Skin epidermis (tissue), 12 donors: Measurements from ENCODE around the gene PPP1R2B.
"Not testable (repeated sequence)": the region's sequence is repeated elsewhere in the genome, so short reads cannot be mapped to it uniquely, and the experiment has no call there.

Source experiments
- H3K27ac ChIP-seq, 21 experiments: fragments of 200-600 bp; sonication (generic) in 11 of 21; one replicate each; pipeline ENCODE4 v1.5.0; 2020; ENCODE audit warnings: mild to moderate bottlenecking in 3 of 21, inconsistent platforms in 2 of 21, moderate library complexity in 2 of 21
- H3K4me3 ChIP-seq, 7 experiments: fragments of 200-600 bp; sonication (generic) in 2 of 7; one replicate each; pipeline ENCODE4 v1.5.0; 2020; ENCODE audit warnings: inconsistent platforms in 2 of 7, mild to moderate bottlenecking in 2 of 7, moderate library complexity in 1 of 7

Gene PPP1R2B

DNA sequence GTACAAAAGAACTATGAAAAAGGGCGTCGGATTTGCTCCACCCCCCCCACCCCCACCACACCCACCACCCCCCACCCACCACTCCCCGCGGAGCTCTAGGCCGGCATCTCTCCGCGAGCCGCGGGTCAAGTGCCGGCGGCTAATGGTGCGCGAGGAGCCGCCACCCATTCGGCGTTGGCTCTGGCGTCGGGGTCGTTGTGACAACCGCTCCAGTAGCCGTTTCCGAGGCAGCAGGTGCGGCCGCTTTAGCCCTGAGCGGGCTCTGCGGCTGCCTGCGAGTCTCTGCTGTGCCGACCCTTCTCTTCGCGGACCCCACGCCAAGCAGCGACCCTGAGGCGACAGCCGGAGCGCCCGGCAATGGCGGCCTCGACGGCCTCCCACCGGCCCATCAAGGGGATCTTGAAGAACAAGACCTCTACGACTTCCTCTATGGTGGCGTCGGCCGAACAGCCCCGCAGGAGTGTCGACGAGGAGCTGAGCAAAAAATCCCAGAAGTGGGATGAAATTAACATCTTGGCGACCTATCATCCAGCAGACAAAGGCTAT, at the start of gene PPP1R2B:
Gene PPP1R2B, plus strand, starts transcription at position 90 of the 546 bp plus-strand sequence. Its CDS starts 268 bp downstream, at position 358.
- no peak within 1 kb of the TSS for H3K27ac ChIP-seq
- no peak within 1 kb of the TSS for H3K4me3 ChIP-seq

DNA sequence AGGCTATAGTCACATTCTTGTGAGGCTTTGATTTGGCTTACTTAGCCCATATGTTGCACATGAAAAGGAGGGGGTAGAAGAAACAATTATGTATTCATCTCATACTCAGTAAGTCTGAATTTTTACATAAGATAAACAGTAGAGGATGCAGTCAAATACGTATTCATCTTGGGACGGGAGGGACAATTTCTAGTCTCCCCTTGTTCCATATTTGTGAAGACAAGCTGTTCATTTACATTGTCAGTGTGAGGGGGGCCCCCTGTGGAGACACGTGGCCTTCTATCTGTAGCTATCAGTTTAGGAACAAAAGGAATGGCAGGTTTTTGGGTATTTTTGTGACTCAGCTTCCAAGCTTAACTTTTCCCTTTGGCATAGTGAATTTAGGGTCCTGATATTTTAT, 49.2 kb upstream of the PPP1R2B start:
- H3K4me3 ChIP-seq: no peak overlapping the region
- no peak overlapping the region for H3K27ac ChIP-seq

GRCh38 chr5:156802501-156802900, 47.6 kb upstream of the PPP1R2B start:
- no peak overlapping the region for H3K27ac ChIP-seq
- H3K4me3 ChIP-seq: no peak overlapping the region

GRCh38 chr5:156803404-156803803, 46.7 kb upstream of the PPP1R2B start:
- no peak overlapping the region for H3K27ac ChIP-seq

DNA sequence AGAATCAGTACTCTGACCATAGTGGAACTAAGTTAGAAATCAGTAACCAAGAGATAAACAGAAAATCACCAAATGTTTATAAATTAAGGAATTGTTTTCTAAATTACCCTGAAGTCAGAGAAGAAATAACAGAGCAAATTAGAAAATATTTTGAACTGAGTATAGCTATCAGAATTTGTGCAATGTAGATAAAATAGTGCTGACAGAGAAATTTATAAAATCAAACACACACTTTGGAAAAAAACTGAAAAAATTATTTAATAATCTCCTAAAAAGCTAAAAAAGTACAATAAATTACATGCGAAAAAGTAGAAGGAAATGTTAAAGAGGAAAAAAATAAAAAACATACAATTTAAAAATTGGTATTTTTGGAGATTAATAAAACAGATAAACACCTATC, 37.1 kb upstream of the PPP1R2B start:
- no peak overlapping the region for H3K4me3 ChIP-seq
- H3K27ac ChIP-seq: no peak overlapping the region

More at GRCh38 chr5:156803404-156803803, 46.7 kb upstream of the PPP1R2B start:
- H3K4me3 ChIP-seq: no peak overlapping the region

- no peak overlapping the region for H3K4me3 ChIP-seq
Measured at GRCh38 chr5:156815988-156816599, 34.0 kb upstream of the PPP1R2B start.

DNA sequence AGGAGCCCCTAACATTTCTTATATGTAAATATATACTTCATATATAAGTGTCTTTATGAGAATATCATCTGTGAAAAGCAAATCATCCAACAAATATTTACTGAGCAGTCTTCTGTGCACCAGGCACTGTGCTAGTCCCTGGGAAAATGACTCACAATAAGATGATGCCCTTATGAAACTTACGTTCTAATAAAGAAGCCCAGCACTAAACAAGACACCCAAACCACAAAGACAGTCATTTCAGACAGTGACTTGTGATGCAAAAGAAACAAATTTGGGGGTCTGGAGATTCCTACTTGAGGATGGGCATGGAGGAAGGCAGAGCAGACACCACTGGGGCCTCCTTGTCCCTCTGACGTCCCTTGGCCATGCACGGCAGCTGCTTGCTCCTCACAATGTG, 30.6 kb upstream of the PPP1R2B start:
- Histone ChIP-seq H3K27ac (no peak overlapping the region), H3K4me3 (no peak overlapping the region)

More at GRCh38 chr5:156815988-156816599, 34.0 kb upstream of the PPP1R2B start:
- no peak overlapping the region for H3K27ac ChIP-seq

DNA sequence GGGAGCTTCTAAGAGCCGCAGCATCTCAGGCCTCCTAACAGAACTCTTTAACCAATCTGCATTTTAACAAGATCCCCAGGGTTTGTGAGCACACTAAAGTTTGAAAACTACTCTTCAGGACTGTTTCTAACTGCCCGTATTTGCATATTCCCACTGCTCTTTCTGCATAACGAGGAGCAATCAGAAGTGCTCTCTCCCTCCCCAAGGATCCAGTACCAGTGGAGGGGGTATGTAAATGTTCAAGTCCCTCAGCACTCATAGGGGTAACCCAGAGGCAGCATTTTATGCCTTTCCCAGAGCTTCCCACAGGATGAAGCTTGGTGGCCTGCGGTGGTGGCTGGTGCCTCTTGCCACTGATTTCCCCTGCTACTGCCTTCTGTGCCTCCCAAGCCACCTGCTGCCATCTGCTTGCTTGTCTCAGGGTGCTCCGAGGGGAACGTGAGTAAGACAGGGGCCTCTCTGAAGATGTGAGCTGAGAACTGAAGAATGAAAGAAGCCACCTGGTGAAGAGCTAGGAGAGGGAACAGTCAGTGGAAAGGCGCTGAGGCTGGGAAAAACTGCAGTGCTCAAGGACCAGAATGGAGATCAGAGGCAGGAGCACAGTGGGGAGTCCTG, 30.0 kb upstream of the PPP1R2B start:
- no peak overlapping the region for H3K4me3 ChIP-seq

DNA sequence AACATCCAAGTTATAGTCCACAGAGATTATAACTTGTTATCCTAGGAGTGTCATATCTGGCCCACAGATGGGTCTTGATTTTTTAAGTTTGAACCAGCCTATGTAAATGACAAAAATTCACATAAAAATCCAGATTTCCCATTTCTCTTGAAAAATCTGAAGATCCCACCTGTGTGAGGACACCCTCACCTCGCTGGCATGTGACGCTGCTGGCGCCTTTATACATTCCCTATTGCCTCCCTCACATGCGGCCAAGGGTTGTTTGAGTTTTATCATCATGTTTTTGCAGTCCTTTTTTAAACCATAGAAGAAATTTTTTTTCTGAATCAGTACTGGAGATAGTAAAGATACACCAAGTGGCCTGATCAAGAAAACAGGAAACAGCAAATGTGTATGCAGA, 25.9 kb upstream of the PPP1R2B start:
- H3K27ac ChIP-seq: no peak overlapping the region
- no peak overlapping the region for H3K4me3 ChIP-seq

More for the DNA sequence above, 30.0 kb upstream of the PPP1R2B start:
- H3K27ac ChIP-seq: no peak overlapping the region

DNA sequence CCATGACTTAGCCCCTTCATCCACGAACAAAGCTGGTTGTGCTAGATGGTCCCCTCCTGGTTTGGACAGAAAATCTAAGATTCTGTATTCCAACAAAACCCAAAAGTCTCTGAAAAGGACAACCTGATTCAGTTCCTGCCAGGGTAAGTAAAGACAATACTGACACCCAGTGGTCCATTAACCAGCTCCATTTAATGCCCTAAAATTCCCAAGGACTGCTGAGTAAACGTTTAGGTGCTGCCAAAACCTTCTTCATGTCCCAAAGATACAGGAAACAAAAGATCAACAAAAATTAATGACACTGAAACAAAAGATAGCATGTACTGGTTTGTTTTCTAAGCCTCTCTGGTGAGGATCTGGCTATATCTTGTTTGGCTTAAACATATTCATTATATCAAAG, 25.3 kb upstream of the PPP1R2B start:
- H3K4me3 ChIP-seq: no peak overlapping the region
- H3K27ac ChIP-seq: no peak overlapping the region

- Histone ChIP-seq H3K27ac (no peak overlapping the region), H3K4me3 (no peak overlapping the region)
Measured at GRCh38 chr5:156825688-156826087, 24.4 kb upstream of the PPP1R2B start.

DNA sequence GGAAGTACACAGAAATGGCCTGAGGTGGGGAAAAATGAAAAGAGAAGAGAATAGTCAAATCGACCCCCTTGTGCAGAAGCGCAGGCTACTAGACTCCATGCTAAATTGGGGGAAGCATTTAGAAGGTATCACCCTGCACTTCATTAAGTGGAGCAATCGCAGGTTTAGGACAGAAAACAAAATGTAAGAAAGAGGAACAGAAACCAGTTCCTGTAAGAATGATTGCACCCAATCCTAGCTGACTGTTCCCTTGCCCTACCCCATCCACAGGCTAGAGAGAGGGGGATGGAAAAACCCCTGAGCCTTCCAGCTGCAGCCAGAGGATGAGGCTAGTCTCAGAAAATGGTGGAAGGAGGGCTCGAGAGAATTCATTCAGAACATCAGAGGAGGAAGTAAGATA, 23.9 kb upstream of the PPP1R2B start:
- no peak overlapping the region for H3K4me3 ChIP-seq
- H3K27ac ChIP-seq: no peak overlapping the region

DNA sequence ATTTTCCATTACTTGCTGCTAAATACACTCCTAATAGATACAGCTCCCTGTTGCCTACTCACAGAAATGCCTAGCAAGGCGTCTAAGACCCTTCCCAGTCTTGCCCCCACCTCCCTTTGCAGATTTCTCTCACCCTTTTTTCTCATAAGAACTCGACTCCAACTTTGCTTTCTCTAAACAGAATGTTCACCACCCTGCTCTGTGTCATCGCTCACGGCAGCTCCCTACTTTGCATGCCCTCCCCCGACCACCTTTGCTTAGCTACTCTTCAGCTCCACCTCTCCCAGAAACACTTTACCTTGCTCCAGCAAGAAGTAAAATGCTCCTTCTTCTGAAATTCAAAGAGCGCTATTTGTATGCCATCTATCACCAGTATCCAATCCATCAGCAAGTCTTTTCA, 15.2 kb upstream of the PPP1R2B start:
- Histone ChIP-seq H3K4me3 (no peak overlapping the region), H3K27ac (no peak overlapping the region)

DNA sequence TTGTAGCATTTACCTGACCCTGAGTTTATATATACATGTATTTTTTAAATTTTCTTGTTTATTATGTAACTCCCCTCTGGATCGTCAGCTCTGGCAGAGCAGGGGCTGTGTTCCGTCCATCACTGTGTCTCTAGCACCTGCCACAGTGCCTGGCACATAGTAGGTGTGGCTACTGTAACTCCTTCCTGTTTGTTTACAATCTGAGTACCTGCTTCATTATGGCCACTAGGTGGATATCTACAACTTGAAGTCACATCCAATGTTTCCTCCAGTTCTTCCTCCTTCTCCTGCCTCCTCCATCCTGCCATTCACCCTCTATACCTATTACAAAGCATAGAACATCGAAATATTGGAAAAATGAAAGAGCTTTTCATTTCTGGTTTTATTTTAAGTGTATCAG, 14.2 kb upstream of the PPP1R2B start:
- Histone ChIP-seq H3K4me3 (no peak overlapping the region), H3K27ac (no peak overlapping the region)

DNA sequence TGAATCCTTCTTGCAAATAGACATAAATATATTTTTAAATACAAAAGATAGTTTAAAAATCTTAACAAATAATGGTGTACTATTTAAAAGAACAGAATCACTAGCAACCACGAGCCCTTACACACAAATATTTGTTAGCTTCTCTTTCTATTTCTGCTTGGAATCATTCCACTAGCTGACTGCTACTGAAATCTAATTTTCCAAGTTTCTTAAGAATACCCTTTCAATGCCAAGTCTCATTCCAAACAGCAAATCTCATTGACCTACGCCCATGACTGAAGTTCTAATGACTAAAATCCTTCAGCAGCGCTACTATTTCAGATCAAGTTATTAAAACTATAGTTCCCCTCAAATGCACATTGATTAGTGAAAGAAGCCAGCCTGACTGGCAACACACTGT, 13.2 kb upstream of the PPP1R2B start:
- Histone ChIP-seq H3K27ac (no peak overlapping the region), H3K4me3 (no peak overlapping the region)

DNA sequence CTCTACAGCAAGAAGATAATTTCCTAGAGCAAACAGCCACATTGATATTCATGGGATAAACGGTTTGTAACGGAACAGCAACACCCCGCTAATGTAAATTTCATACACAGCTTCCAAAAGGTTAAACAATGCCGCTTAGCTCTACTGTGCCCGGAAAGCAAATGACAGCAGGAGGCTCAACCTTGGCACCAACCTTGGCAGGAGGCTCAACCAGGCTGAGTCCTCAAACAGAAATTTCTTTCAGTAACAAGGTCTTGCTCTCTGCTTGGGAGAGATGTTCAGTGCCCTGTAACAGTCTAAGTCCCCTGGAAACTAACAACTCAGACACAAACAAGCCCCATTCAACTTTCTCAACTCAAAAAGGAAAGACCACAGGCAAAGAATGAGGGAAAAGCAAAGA, 11.1 kb upstream of the PPP1R2B start:
- Histone ChIP-seq H3K4me3 (no peak overlapping the region), H3K27ac (no peak overlapping the region)

DNA sequence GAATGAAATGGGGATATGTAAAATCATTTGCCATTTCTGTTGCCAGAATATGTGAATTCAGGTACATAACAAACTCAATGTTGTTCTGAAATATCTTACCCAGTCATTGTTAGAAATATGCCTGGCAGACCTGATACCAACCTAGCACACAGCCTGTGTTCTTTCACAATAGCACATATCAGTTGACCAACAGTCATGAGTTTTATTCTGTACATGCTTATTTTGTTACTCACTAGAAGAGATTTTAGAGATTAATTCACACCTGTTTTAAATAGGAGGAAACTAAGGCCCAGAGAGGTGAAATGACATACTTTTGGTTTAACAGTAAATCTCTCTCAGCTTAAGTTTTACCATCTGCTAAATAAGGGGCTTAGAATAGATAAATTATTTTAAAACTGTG, 8.4 kb upstream of the PPP1R2B start:
- Histone ChIP-seq H3K27ac (no peak overlapping the region), H3K4me3 (no peak overlapping the region)

GRCh38 chr5:156846914-156847313, 3.2 kb upstream of the PPP1R2B start:
- no peak overlapping the region for H3K4me3 ChIP-seq
- H3K27ac ChIP-seq: no peak overlapping the region

DNA sequence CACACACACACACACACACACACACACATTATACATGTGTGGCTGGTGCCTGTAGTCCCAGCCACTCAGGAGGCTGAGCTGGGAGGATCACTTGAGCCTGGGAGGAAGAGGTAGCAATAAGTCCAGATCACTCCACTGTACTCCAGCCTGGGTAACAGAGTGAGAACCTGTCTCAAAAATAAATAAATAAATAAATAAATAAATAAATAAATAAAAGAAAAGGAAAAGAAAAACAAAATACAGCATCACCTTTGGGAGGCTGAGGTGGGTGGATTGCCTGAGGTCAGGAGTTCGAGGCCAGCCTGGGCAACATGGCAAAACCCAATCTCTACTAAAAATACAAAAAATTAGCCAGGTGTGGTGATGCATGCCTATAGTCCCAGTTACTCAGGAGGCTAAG, 1.6 kb upstream of the PPP1R2B start:
- not testable (repeated sequence) for H3K4me3 ChIP-seq, H3K27ac ChIP-seq

DNA sequence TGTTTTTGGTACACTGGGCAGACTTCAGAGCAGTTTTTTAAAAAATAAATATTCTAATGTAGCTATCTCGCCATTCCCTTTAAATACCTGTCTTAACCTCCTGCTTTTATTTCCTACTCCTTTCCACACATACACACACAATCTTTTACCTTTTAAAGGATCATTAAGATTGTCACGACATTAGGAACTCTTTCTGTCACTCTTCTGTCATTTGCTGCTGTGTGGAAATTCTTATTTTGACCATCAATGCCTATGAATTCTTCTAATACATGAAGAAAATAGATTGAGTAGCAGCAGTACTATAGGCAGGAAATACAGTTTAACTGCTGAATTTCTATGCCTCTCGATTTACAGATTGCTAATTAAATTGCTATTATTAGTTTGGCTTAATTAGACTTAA, 1.8 kb downstream of the PPP1R2B start:
- no peak overlapping the region for H3K4me3 ChIP-seq
- no peak overlapping the region for H3K27ac ChIP-seq

DNA sequence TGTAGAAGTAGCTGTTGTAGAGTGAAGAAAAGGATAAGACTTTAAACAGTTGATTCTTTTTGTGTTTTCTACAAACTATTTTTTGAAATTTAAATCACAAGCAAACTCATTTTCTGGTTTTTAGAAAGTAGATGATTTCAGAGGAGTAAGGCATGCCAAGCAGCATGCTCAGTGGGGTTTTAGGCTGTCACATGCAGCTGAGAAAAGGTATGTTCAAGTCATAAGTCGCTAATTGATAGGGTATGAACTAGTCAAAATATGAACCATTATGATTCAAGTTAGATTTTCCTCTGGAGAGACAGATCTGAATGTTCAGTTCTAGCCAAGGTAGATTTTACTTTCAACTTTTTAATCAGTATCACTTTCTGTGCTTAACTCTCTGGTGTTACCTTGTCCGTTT, 3.0 kb downstream of the PPP1R2B start:
- not testable (repeated sequence) for H3K4me3 ChIP-seq, H3K27ac ChIP-seq

DNA sequence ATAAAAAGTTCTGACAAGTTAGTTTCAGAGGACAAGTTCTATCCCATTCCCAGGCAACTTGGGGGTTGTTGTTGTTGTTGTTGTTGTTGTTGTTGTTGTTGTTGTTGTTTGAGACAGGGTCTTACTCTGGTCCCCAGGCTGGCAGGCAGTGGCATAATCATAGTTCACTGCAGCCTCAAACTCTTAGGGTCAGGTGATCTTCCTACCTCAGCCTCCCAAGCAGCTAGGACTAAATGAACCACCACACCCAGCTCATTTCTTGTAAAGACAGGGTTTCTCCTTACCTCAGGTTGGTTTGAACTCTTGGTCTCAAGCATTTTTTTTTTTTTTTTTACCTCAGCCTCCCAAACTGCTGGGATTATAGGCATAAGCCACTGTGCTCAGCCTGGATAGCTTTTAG, 15.3 kb downstream of the PPP1R2B start:
- Histone ChIP-seq H3K4me3 (no peak overlapping the region), H3K27ac (no peak overlapping the region)
